ENCODE measurements around the gene FANCI.

Gene FANCI

DNA sequence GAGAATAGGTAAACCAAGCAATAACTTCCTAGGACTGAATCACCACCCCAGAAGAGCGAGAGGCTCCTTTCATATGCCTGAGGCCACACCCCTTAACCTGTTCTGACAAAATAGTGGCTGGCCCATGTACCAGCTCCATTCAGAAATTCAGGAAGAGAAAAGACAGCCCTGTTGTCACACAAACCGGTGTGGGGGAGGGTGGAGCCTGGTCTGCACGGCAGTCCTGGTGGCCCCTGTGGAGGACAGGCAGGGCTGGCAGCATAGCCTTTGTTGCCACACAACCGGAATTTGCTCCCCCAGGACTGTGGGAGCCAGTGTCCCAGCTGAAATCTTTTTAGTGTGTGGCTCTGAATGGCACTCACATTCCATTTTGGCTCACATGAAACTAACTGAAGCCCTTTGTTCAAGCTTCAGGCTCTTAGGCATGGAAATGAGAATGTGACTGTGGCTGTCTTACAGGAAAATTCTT, 46.2 kb upstream of the FANCI start:
- H3K27me3 ChIP-seq (ENCODE audit: insufficient read depth, poor library complexity, severe bottlenecking) = no peaks in the 10 kb centered on the region
- no peak overlapping the region for H3K4me3 ChIP-seq (ENCODE audit: severe bottlenecking)
- DNase-seq (ENCODE audit: low spot score) = no peak
- no peak for TF ChIP-seq CTCF (IDR thresholded peaks at IDR 0.05; ENCODE audit: poor library complexity, severe bottlenecking)
- peaks cover 19% of the 10 kb centered on the region for H3K36me3 ChIP-seq (ENCODE audit: low read depth)
- peak; percentile 94 for ATAC-seq (ENCODE audit: low read depth)
- H3K4me1 ChIP-seq (ENCODE audit: insufficient read depth, poor library complexity, severe bottlenecking) = peaks cover 11% of the 10 kb centered on the region
- peak overlapping the region; percentile 12 for H3K27ac ChIP-seq (ENCODE audit: poor library complexity, severe bottlenecking)
- H3K9me3 ChIP-seq (ENCODE audit: severe bottlenecking) = no peaks in the 10 kb centered on the region

DNA sequence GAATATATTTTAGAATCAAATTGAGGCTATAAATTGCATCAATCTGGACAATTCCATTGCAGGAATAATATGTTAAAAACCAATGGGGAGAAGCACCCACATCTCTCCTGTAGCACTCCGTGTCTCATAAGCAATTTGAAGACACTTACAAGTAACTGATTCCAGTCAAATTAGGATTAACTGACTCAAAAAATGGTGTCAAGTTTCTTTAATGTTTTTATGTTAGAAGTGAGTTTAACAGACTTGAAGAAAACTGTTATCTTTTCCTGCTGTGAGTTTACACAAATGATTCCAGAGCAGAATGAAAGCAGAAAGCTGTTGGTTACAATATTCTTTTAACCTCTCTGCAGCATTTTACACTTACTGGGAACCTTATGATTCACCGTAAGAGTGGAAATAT, 45.6 kb upstream of the FANCI start:
- peaks cover 11% of the 10 kb centered on the region for H3K4me1 ChIP-seq (ENCODE audit: insufficient read depth, poor library complexity, severe bottlenecking)
- ATAC-seq (ENCODE audit: low read depth) = no peak
- H3K27me3 ChIP-seq (ENCODE audit: insufficient read depth, poor library complexity, severe bottlenecking) = no peaks in the 10 kb centered on the region
- H3K36me3 ChIP-seq (ENCODE audit: low read depth) = peaks cover 12% of the 10 kb centered on the region
- H3K27ac ChIP-seq (ENCODE audit: poor library complexity, severe bottlenecking) = no peak overlapping the region
- no peaks in the 10 kb centered on the region for H3K9me3 ChIP-seq (ENCODE audit: severe bottlenecking)
- no peak for DNase-seq (ENCODE audit: low spot score)
- no peak overlapping the region for H3K4me3 ChIP-seq (ENCODE audit: severe bottlenecking)
- TF ChIP-seq CTCF (IDR thresholded peaks at IDR 0.05; ENCODE audit: poor library complexity, severe bottlenecking) = no peak

DNA sequence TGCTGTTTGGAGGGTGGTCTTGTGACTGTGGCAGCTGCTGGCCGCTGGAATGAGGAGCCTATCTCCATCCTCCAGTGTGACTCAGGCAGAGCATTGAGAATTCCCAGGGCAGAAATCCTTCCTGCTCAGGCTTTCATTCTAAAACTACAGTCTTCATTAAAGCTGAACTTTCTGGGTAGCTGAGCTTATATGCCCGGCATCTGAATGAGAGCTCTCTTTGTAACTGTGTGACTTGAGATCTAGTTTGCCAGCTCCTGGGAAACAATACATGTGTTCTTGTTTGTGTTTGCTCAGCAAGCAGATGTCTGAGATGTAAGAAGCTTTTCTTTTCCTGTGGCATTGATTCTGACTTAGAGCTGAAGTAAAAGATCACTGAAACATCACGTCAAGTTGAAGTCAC, 44.8 kb upstream of the FANCI start:
- no peak for TF ChIP-seq CTCF (IDR thresholded peaks at IDR 0.05; ENCODE audit: poor library complexity, severe bottlenecking)
- ATAC-seq (ENCODE audit: low read depth) (no peak), DNase-seq (ENCODE audit: low spot score) (no peak)
- Histone ChIP-seq H3K4me3 (ENCODE audit: severe bottlenecking) (no peak overlapping the region), H3K4me1 (ENCODE audit: insufficient read depth, poor library complexity, severe bottlenecking) (peaks cover 11% of the 10 kb centered on the region), H3K36me3 (ENCODE audit: low read depth) (peaks cover 7% of the 10 kb centered on the region; the same call in 1 of the 2 replicates), H3K9me3 (ENCODE audit: severe bottlenecking) (no peaks in the 10 kb centered on the region), H3K27ac (ENCODE audit: poor library complexity, severe bottlenecking) (no peak overlapping the region), H3K27me3 (ENCODE audit: insufficient read depth, poor library complexity, severe bottlenecking) (no peaks in the 10 kb centered on the region)

- Histone ChIP-seq H3K36me3 (ENCODE audit: low read depth) (no peaks in the 10 kb centered on the region), H3K4me1 (ENCODE audit: insufficient read depth, poor library complexity, severe bottlenecking) (peaks cover 11% of the 10 kb centered on the region), H3K9me3 (ENCODE audit: severe bottlenecking) (no peaks in the 10 kb centered on the region), H3K27me3 (ENCODE audit: insufficient read depth, poor library complexity, severe bottlenecking) (no peaks in the 10 kb centered on the region), H3K27ac (ENCODE audit: poor library complexity, severe bottlenecking) (no peak overlapping the region), H3K4me3 (ENCODE audit: severe bottlenecking) (no peak overlapping the region)
- no peak for TF ChIP-seq CTCF (IDR thresholded peaks at IDR 0.05; ENCODE audit: poor library complexity, severe bottlenecking)
- ATAC-seq (ENCODE audit: low read depth) = no peak
- DNase-seq (ENCODE audit: low spot score) = no peak
Observed at GRCh38 chr15:89199746-89200145, 44.0 kb upstream of the FANCI start.

DNA sequence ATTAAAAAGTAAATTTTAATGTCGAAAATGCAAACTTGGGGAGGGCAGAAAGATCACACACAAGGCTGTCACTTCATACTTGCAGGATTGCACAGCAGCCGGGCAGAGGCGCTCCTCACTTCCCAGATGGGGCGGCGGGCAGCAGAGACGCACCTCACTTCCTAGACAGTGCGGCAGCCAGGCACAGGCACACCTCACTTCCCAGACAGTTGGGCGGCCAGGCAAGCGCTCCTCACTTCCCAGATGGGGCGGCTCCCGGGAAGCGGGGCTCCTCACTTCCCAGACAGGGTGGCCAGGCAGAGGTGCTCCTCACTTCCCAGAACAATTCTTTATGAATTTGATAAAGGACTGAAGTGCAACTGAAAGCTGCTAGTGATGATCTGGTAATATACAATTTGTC, 43.6 kb upstream of the FANCI start:
- Histone ChIP-seq H3K4me3 (ENCODE audit: severe bottlenecking) (no peak overlapping the region), H3K9me3 (ENCODE audit: severe bottlenecking) (no peaks in the 10 kb centered on the region), H3K4me1 (ENCODE audit: insufficient read depth, poor library complexity, severe bottlenecking) (peaks cover 11% of the 10 kb centered on the region), H3K27ac (ENCODE audit: poor library complexity, severe bottlenecking) (no peak overlapping the region), H3K36me3 (ENCODE audit: low read depth) (no peaks in the 10 kb centered on the region), H3K27me3 (ENCODE audit: insufficient read depth, poor library complexity, severe bottlenecking) (no peaks in the 10 kb centered on the region)
- DNase-seq (ENCODE audit: low spot score) (no peak), ATAC-seq (ENCODE audit: low read depth) (no peak)
- no peak for TF ChIP-seq CTCF (IDR thresholded peaks at IDR 0.05; ENCODE audit: poor library complexity, severe bottlenecking)
